NCI-H345 treated with DMSO at 0.1 percent for 48 hours (cell line): Measurements from ENCODE around the gene SH3BGRL2.

Experiments used
- DNase-seq: peaks from one replicate; lab custom pipeline; 2025; ENCODE audit not compliant: unreplicated experiment; lab: John Stamatoyannopoulos, UW

The SH3BGRL2 gene

GRCh38 chr6:79630883-79631692 is at the start of gene SH3BGRL2:
SH3BGRL2 (plus strand) TSS chr6:79631329; CDS start chr6:79631462, 133 bp downstream.
- DNase-seq: peak; percentile 55

DNA sequence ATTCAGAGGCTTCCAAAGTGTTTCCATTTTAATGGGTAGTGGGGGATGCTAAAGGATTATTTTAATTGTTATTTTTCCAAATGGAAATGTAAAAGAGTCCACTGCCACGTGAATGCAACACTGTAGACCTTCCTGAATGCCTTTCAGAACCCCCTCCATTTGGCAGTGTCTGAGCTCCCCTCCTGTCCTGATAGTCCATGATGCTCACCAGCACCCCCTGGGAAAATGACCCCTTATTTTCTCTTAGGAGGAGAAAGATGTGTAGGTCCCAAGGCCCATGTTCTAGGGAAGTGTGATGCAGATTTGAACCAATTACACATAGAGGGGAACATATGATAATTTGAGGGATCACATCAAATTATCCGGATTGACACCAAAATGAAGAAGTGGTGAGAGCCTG is 46.8 kb upstream of the SH3BGRL2 start:
- DNase-seq: no peak

DNA sequence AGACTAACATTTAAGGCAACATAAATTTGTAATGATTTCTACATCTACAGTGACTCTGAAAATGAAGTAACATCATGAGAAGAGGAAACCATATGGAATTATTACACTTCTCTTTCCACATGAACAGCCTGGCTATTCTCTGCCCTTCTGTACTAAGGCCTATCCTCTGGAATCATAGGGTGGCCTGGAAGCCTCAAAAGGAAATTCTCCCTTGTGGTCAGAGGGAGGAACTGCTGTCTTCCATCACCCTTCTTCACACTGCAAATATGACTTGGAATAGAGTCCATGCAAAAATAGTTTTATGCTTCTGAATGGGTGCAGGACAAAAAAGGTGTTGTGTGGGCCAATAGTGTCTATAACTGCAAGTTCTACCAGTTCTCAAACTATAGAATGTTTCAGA is 44.6 kb upstream of the SH3BGRL2 start:
- DNase-seq: no peak

DNA sequence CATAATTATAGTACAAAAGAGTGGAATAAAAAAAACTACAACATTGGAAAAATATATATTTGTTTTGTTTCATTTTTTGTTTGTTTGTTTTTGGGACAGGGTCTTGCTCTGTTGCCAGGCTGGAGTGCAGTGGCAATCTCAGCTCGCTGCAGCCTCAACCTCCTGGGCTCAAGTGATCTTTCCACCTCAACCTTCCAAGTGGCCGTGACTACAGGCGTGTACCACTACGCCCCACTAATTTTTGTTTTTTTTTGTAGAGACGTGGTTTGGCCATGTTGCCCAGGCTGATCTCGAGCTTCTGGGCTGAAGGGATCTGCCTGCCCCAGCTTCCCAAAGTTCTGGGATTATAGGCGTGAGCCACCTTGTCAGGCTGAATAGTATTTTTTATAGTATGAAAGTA is 41.4 kb upstream of the SH3BGRL2 start:
- DNase-seq: no peak

DNA sequence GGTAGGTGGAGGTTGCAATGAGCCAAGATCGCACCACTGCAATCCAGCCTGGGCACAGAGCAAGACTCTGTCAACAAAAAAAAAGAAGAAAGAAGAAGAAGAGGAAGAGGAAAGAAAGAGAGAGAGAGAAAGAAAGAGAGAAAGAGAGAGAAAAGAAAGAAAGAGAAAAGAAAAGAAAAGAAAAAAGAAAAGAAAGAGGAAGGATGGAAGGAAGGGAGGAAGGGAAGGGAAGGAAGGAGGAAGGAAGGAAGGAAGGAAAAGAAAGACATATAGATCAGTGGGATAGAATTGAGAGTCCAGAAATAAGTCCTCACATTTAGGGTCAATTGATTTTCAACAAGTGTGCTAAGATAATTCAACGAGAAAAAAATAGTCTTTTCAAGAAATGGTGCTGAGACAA is 34.0 kb upstream of the SH3BGRL2 start:
- DNase-seq: no peak

- DNase-seq: no peak
Observed at GRCh38 chr6:79598012-79598411, 33.1 kb upstream of the SH3BGRL2 start.

DNA sequence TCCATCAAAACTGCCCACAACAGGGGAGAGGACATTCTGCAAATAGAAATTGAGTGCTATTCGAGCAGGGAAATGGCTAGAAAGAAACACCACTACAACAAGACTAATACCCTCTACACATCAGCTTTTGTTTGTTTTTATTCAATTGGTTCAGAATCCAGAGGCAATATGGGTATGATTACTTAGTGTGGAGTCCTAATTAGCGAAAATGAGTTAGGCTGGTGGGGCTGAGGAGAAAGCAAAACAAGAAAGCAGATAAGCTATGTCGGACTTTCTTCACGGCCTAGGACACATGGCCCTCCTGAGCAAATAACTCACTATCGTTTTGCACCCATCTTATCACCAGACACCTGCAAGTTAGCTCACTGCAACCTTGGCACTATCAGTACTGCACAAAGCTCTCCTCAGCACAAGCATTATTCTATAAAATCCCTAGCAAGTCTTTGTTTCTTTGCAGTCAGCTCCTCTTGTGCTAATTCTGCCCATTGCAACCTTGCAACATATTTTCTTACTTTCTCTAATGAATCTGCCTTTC is 31.3 kb upstream of the SH3BGRL2 start:
- no peak for DNase-seq

DNA sequence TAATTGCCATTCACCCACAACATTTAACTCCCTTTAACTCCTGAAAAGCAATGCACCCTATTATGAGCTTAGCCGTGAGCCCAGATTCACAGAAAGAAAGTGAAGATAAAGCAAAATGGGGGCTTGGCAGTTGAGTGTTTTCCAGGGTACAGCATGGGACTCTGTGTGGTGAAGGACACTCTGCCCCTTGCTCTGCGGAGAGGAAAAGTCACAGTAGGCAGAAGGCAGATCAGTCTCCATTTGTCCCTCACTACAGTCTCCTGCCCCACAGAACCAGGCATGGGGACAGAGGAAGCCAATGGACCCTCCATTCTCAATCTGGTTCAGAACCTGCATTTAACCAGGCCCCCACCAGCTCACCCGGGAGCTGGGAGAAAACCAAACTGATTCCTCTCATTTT is 30.8 kb upstream of the SH3BGRL2 start:
- DNase-seq: no peak

DNA sequence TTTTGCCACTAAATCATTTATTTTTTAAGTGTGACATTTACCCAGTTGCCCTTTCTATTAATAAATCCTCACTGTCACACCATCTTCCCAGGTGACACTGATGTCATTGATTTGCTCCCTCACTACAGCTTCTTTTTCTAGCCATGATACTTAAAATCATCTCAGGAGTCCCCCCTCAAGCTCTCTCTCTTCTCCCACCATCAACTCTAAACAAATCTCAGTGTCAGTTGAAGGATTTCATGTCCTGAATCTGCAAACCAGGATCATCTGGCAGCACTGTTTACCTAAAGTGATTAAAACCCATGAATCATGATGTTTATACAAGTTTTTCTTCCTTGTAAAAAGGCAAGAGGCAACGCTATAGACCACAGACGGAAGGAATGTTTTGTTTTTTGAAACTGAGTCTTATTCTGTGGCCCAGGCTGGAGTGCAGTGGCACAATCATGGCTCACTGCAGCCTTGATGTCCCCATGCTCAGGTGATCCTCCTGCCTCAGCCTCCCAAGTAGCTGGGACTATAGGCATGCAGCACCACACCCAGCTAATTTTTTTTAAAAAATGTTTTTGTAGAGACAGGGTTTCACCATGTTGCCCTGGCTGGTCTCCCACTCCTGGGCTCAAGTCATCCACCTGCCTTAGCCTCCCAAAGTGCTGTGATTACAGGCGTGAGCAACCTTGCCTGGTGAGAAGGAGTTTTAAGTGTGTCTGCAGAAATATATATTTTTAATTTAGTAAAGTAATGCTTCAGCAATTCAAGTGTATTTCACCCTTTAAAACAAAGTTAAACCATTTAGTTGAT is 30.1 kb upstream of the SH3BGRL2 start:
- no peak for DNase-seq

GRCh38 chr6:79602859-79603258 is 28.3 kb upstream of the SH3BGRL2 start:
- no peak for DNase-seq

GRCh38 chr6:79604583-79605037 is 26.5 kb upstream of the SH3BGRL2 start:
- DNase-seq: no peak

DNA sequence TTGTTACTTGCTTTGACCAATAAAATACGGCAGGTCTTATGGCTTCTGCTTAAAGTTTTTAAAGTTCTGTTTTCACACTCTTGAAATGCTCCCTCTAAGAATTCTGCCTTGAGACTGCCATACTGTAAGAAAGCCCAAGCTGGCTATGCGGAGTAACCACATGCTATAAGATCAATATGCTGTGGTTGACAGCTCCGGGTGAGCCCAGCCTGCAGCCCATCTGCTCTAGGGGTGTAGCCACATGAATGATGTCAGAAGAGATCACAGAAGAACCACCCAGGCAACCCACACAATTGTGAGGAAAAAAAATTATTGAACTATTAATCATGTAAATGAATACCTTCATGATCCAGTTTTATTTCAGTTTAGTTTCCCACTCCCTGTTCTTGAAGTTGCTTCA is 26.1 kb upstream of the SH3BGRL2 start:
- no peak for DNase-seq

DNA sequence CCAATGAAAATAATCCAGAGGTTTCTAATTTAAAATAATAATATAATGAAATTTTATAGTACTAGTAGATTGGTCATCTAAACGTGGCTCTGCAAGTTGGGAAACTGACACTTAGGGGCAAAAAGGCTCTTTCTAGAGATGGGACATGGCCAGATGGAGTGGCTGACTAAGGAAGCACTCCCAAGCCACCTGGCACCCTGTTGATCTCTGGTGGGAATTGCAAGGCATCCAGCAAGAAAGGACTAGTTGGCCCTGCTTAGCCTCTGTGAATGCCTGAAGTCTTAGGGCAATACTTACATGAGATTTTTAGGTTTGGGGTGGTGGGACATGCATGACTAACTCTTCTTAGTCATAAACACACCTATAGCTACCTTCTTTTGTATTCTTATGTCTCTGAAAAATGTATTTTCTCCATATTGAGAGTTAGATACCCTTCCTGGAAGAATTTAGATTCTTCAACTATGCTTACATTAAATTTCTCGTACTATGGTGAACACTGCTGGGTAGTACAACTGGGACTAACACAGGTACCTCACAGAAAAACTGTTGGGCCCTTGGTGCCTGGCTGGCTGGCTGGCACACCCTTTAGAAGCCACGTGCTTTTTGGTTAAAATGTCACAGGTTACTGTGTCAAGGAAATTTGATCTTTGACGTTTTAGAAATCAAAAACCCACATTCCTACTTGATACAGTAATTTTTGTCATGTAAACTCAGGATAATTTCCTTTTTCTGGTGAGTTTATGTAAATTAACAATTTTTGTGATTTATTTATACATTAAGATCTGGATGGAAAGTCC is 25.0 kb upstream of the SH3BGRL2 start:
- no peak for DNase-seq

- no peak for DNase-seq
Observed at GRCh38 chr6:79607000-79607399, 24.1 kb upstream of the SH3BGRL2 start.

GRCh38 chr6:79608334-79609224 is 22.6 kb upstream of the SH3BGRL2 start:
- no peak for DNase-seq

DNA sequence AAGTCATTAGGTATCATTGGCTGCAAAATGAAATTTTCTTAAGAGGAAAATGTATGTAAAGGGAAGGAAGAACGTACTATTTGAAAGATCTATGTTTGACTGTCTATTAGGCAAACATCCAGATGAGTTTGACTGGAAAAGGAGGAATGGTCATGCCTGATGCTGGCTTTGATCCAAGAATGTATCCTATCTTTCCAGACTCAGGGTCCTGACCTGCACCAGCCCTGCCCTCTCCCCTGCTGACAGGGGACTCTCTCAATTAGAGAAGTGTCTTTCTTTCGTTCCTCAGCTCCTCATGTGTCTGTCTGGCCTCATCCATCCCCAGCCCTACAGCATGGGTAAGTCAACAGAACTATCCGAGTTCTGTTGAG is 21.9 kb upstream of the SH3BGRL2 start:
- DNase-seq: no peak

DNA sequence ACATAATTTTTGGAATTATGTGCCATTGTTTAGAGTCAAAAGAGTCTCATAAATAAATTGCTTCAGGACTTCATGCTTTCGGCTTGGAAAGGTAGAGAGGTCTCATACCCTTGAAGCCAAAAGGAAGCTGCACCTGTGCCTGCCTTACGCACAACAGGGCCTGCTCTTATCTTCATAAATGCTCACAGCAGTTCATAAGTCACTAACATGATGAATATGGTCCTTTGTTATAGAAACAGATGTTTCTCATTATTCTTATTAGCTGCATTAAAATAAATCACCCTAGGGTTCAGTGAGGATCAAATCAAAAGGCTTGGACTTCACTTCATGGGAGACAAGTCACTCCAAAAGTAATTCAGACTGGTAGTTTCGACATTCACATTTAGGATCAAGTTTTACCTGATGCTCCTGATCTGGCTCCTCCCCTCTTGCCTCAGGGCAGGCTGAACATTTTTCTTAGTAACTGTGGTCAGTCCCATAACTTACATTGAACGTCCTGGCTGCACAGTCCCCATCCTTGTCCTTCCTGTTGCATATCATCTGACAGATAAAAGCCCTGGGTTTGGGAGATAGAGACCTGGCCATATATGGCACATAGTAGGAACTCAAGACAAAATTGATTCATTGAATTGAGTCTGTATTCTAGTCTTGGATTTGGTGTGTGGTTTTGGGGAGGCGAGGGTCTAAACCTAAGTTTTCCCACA is 20.7 kb upstream of the SH3BGRL2 start:
- no peak for DNase-seq

DNA sequence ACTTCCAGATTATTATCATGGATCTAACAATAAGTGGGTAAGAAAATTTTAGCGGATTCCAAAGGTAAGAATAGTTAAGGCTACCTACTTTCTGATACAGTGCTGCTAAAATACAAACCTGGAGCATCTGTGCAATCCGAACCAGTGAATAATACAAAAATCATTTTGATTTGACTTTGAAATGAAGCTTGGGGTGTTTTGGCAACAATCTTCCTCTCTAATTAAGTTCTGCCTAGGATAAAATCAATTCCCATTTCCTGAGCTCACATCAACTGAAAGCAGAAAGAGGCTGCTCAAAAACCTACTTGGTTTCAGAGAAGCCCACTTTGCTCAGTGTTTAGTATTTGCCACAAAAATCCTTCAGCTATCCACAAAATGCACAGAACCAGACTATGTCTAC is 18.7 kb upstream of the SH3BGRL2 start:
- no peak for DNase-seq

- DNase-seq: no peak
Observed at GRCh38 chr6:79612918-79613317, 18.2 kb upstream of the SH3BGRL2 start.

DNA sequence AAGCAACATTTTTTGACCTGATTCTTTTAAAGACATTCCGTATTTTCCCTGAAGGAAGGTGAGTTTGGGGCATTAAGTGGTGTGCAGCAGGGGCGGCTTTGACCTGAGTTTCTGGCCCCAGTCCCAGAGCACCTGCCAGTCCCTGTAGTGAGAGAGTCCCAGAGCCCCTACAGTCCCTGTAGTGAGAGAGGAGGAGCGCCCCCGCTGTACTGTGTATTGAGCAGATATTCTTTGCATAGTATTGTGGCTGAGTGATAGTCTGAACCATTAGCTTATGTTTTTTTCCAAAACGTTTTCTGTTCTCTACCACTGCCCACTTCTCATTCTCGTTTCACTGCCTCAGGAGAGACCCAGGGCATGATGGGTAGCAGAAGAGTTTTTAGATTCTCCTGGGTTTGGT is 17.2 kb upstream of the SH3BGRL2 start:
- DNase-seq: no peak
